ENCODE measurements around the gene PGM5.

Gene PGM5

DNA sequence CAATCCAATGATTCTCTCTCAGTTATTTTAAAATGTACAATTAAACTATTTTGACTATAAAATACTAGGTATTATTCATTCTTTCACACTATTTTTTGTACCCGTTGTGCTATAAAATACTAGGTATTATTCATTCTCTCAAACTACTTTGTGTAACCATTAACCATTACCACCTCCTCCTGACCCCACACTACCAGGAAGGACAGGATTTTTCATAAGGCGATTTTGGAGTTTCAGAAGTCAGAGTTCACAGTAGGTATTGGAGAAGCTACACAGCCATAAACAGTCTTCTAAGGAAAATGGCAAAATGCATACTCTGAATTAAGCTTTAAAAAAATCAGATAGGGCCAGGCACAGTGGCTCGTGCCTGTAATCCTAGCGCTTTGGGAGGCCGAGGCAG, 219.4 kb downstream of the PGM5 start:
- no peak for DNase-seq (ENCODE audit: low read depth)
- no peak overlapping the region for H3K4me3 ChIP-seq (ENCODE audit: low read depth, low read length)
- no peak for TF ChIP-seq MAX (IDR thresholded peaks at IDR 0.05; ENCODE audit: low read depth, low read length)
- no peak for TF ChIP-seq CTCF (IDR thresholded peaks at IDR 0.05; ENCODE audit: low read depth, low read length)
- no peak for TF ChIP-seq MYC (IDR thresholded peaks at IDR 0.05; ENCODE audit: low read depth, low read length)
- TF ChIP-seq POLR2A (IDR thresholded peaks at IDR 0.05; ENCODE audit: extremely low read depth, insufficient read length) = no peak

DNA sequence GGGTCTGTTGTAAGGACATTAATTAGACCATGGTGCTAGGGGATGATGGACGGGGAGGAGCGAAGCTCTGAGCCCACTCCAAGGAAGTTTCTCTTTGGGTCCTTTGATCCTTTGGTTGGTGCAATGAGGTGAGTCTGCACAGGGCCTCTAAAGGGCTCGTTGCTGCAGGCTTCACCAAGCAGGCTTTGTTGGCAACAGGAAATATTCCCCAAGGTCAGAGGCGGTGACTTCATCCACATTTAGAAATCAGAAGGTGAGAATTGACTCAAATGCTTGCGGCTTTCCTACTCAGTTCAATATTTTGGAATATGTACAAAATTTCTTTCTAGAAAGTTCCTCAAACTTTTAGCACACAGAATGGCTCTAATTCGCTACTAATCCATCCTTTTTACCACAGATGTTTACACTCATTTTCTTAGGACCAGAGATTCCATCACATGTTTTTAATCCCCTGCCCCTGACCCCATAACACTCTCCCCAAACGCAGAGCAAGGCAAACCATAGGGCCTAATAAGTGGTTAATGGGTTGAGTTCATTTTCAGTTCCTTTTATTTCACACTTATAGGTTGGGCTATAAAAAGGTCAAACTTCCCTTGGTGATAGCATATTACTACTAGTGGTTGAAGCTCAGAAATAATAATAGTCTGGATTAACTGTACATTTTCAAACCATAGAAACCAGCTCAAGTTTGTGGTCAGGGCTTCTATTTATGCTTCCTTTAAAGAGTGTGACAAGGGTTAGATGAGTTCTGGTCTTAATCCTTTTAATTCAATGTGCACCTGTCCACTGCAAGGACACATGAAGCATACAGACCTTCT, 221.6 kb downstream of the PGM5 start:
- DNase-seq (ENCODE audit: low read depth) = no peak
- TF ChIP-seq CTCF (IDR thresholded peaks at IDR 0.05; ENCODE audit: low read depth, low read length) = no peak
- no peak overlapping the region for H3K4me3 ChIP-seq (ENCODE audit: low read depth, low read length)
